ENCODE results near the gene FSTL4. TPM values are rescaled to one million over a fixed set of nuclear protein-coding genes. Genes with fewer than 3 reads are reported as not detected.

The FSTL4 gene
- total RNA-seq, 2 experiments from 2014 or later = not detected

GRCh38 chr5:133460172-133460758 is 152.1 kb downstream of the FSTL4 start:
- Histone ChIP-seq H3K4me2 (ENCODE audit: low read length) (no peak overlapping the region), H4K20me1 (ENCODE audit: insufficient read depth, low read length) (no peaks in the 10 kb centered on the region), H3K9me3 (ENCODE audit: low read length) (no peaks in the 10 kb centered on the region), H3K9me2 (ENCODE audit: insufficient read depth, low read length) (no peaks in the 10 kb centered on the region), H3K36me3 (ENCODE audit: insufficient read depth, low read length) (no peaks in the 10 kb centered on the region), H2AFZ (ENCODE audit: low read length) (no peak overlapping the region), H3K4me3 (ENCODE audit: low read depth, low read length, poor library complexity, severe bottlenecking) (no peak overlapping the region), H3K79me2 (ENCODE audit: insufficient read depth, low read depth, low read length) (no peaks in the 10 kb centered on the region), H3K4me1 (ENCODE audit: insufficient read depth, low read length, poor library complexity, severe bottlenecking) (no peaks in the 10 kb centered on the region), H3K27ac (ENCODE audit: low read depth, low read length, poor library complexity, severe bottlenecking) (no peak overlapping the region)
- no TSS peak for BruUV-seq (replicated peaks)
- peak; percentile 52 for DNase-seq (ENCODE audit: low spot score)
- POLR2A ChIA-PET = no interaction called here
- intact Hi-C loops (cut with micrococcal nuclease; ENCODE audit: unreplicated experiment) = loop anchor here (1.0 to 5.0 kb wide), 2 partner anchors 38 to 349 kb away; no protein-coding TSS in a partner anchor
- TF ChIP-seq EZH2phosphoT487 (IDR thresholded peaks at IDR 0.05; ENCODE audit: borderline replicate concordance, low read depth, low read length) (no peak), CTCF (conservative IDR thresholded peaks at IDR 0.05; ENCODE audit: low read length) (peak; percentile 92)
- CTCF ChIA-PET (ENCODE audit: unreplicated experiment) = no interaction called here

- Histone ChIP-seq H2AFZ (ENCODE audit: low read length) (no peak overlapping the region), H4K20me1 (ENCODE audit: insufficient read depth, low read length) (no peaks in the 10 kb centered on the region), H3K79me2 (ENCODE audit: insufficient read depth, low read depth, low read length) (no peaks in the 10 kb centered on the region), H3K9me3 (ENCODE audit: low read length) (no peaks in the 10 kb centered on the region), H3K4me1 (ENCODE audit: insufficient read depth, low read length, poor library complexity, severe bottlenecking) (no peaks in the 10 kb centered on the region), H3K9me2 (ENCODE audit: insufficient read depth, low read length) (no peaks in the 10 kb centered on the region), H3K4me2 (ENCODE audit: low read length) (no peak overlapping the region), H3K4me3 (ENCODE audit: low read depth, low read length, poor library complexity, severe bottlenecking) (no peak overlapping the region), H3K36me3 (ENCODE audit: insufficient read depth, low read length) (no peaks in the 10 kb centered on the region), H3K27ac (ENCODE audit: low read depth, low read length, poor library complexity, severe bottlenecking) (no peak overlapping the region)
- ChIA-PET POLR2A (no interaction called here), CTCF (ENCODE audit: unreplicated experiment) (no interaction called here)
- no peak for TF ChIP-seq CTCF (conservative IDR thresholded peaks at IDR 0.05; ENCODE audit: low read length)
- intact Hi-C loops (cut with micrococcal nuclease; ENCODE audit: unreplicated experiment) = loop anchor here (1.0 to 5.0 kb wide), 2 partner anchors 37 to 348 kb away; no protein-coding TSS in a partner anchor
- DNase-seq (ENCODE audit: low spot score) = no peak
- no TSS peak for BruUV-seq (replicated peaks)
These were observed 152.7 kb downstream of the FSTL4 start for GRCh38 chr5:133459474-133460160.

GRCh38 chr5:133458435-133458834 is 153.9 kb downstream of the FSTL4 start:
- TF ChIP-seq CTCF (conservative IDR thresholded peaks at IDR 0.05; ENCODE audit: low read length) = no peak
- TF ChIP-seq EZH2phosphoT487 (IDR thresholded peaks at IDR 0.05; ENCODE audit: borderline replicate concordance, low read depth, low read length) = no peak
- Histone ChIP-seq H4K20me1 (ENCODE audit: insufficient read depth, low read length) (no peaks in the 10 kb centered on the region), H3K4me1 (ENCODE audit: insufficient read depth, low read length, poor library complexity, severe bottlenecking) (no peaks in the 10 kb centered on the region), H3K36me3 (ENCODE audit: insufficient read depth, low read length) (no peaks in the 10 kb centered on the region), H3K4me2 (ENCODE audit: low read length) (no peak overlapping the region), H3K4me3 (ENCODE audit: low read depth, low read length, poor library complexity, severe bottlenecking) (no peak overlapping the region), H2AFZ (ENCODE audit: low read length) (no peak overlapping the region), H3K9me3 (ENCODE audit: low read length) (no peaks in the 10 kb centered on the region), H3K9me2 (ENCODE audit: insufficient read depth, low read length) (no peaks in the 10 kb centered on the region), H3K79me2 (ENCODE audit: insufficient read depth, low read depth, low read length) (no peaks in the 10 kb centered on the region), H3K27ac (ENCODE audit: low read depth, low read length, poor library complexity, severe bottlenecking) (no peak overlapping the region)
- intact Hi-C loops (cut with micrococcal nuclease; ENCODE audit: unreplicated experiment) = no loop called here
- POLR2A ChIA-PET = no interaction called here
- BruUV-seq (replicated peaks) = no TSS peak
- CTCF ChIA-PET (ENCODE audit: unreplicated experiment) = no interaction called here
- DNase-seq (ENCODE audit: low spot score) = no peak
